ENCODE results near the gene SDHA.
A peak's percentile ranks its signal among the peaks of the same experiment; 100 is the strongest.
"Not testable (repeated sequence)": the region's sequence is repeated elsewhere in the genome, so short reads cannot be mapped to it uniquely, and the experiment has no call there.

The SDHA gene

DNA sequence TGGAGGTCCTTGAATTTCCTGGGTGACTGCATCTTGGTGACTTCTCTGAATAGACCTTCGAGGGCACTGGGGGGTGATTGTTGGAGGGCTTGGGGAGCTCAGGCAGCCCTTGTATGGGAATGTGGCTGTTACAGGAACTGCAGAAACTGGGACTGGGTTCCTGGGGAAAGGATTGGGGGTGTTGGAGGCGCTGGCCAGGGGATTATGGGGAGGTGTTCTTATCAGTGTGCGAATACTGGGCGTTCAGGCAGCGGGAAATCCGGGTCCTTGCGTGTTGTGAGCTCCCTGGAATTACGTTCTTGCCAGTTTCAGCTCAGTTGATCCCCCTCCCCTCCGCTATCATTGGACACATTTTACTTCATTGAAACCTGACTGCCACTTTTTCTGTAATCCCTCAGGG is 55.0 kb downstream of the SDHA start:
- Histone ChIP-seq H3K36me3 (ENCODE audit: control insufficient read depth in 1 of 2, insufficient read depth in 2 of 2, low read length in 2 of 2) (peaks cover 6 to 26% of the 10 kb centered on the region in 2 donors), H3K4me3 (ENCODE audit: low read depth in 1 of 2, low read length in 2 of 2) (peak overlapping the region; percentile 15 to 48), H3K4me1 (ENCODE audit: control insufficient read depth in 1 of 2, insufficient read depth in 2 of 2, low read length in 2 of 2) (peaks cover 0 to 13% of the 10 kb centered on the region in 2 donors)
- not testable (repeated sequence) for H3K27ac ChIP-seq (ENCODE audit: low read depth, low read length); H3K9me3 ChIP-seq (ENCODE audit: control insufficient read depth in 1 of 2, low read length in 2 of 2); H3K9ac ChIP-seq (ENCODE audit: low read depth in 1 of 2, low read length in 2 of 2); H3K27me3 ChIP-seq (ENCODE audit: control insufficient read depth in 1 of 2, insufficient read depth in 2 of 2, low read length in 2 of 2)

DNA sequence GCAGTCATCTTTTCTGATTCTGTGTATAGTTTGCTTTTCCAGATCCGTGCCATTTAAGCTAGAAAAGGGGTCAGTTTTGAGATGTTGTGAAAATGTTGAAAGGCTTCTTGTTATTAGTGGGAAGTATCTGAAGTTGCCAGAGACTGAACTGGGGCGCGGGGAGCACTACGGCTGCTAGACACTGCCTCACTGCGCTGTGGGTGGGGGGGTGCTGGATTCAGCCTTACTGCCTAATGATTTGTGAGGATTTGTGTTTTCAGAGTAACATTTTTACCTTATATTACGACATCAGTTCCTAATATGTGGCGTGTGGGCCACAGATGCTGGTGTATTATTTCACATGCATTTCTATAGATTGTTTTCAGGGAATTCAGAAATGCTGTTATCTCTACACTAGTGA is 55.4 kb downstream of the SDHA start:
- H3K27me3 ChIP-seq (ENCODE audit: control insufficient read depth in 1 of 2, insufficient read depth in 2 of 2, low read length in 2 of 2); H3K9me3 ChIP-seq (ENCODE audit: control insufficient read depth in 1 of 2, low read length in 2 of 2); H3K27ac ChIP-seq (ENCODE audit: low read depth, low read length); H3K9ac ChIP-seq (ENCODE audit: low read depth in 1 of 2, low read length in 2 of 2): not testable (repeated sequence)
- Histone ChIP-seq H3K36me3 (ENCODE audit: control insufficient read depth in 1 of 2, insufficient read depth in 2 of 2, low read length in 2 of 2) (peaks cover 6 to 26% of the 10 kb centered on the region in 2 donors), H3K4me3 (ENCODE audit: low read depth in 1 of 2, low read length in 2 of 2) (peak overlapping the region in 1 of 2 donors; percentile 48), H3K4me1 (ENCODE audit: control insufficient read depth in 1 of 2, insufficient read depth in 2 of 2, low read length in 2 of 2) (peaks cover 0 to 13% of the 10 kb centered on the region in 2 donors)

GRCh38 chr5:274346-274745 is 56.2 kb downstream of the SDHA start:
- not testable (repeated sequence) for H3K27ac ChIP-seq (ENCODE audit: low read depth, low read length); H3K9ac ChIP-seq (ENCODE audit: low read depth in 1 of 2, low read length in 2 of 2); H3K27me3 ChIP-seq (ENCODE audit: control insufficient read depth in 1 of 2, insufficient read depth in 2 of 2, low read length in 2 of 2); H3K4me3 ChIP-seq (ENCODE audit: low read depth in 1 of 2, low read length in 2 of 2); H3K9me3 ChIP-seq (ENCODE audit: control insufficient read depth in 1 of 2, low read length in 2 of 2)
- Histone ChIP-seq H3K36me3 (ENCODE audit: control insufficient read depth in 1 of 2, insufficient read depth in 2 of 2, low read length in 2 of 2) (peaks cover 6 to 31% of the 10 kb centered on the region in 2 donors), H3K4me1 (ENCODE audit: control insufficient read depth in 1 of 2, insufficient read depth in 2 of 2, low read length in 2 of 2) (peaks cover 0 to 13% of the 10 kb centered on the region in 2 donors)

GRCh38 chr5:278646-279045 is 60.5 kb downstream of the SDHA start:
- Histone ChIP-seq H3K9me3 (ENCODE audit: control insufficient read depth in 1 of 2, low read length in 2 of 2) (no peaks in the 10 kb centered on the region), H3K4me1 (ENCODE audit: control insufficient read depth in 1 of 2, insufficient read depth in 2 of 2, low read length in 2 of 2) (peaks cover 0 to under 1% of the 10 kb centered on the region in 2 donors), H3K27me3 (ENCODE audit: control insufficient read depth in 1 of 2, insufficient read depth in 2 of 2, low read length in 2 of 2) (no peaks in the 10 kb centered on the region), H3K4me3 (ENCODE audit: low read depth in 1 of 2, low read length in 2 of 2) (no peak overlapping the region), H3K36me3 (ENCODE audit: control insufficient read depth in 1 of 2, insufficient read depth in 2 of 2, low read length in 2 of 2) (peaks cover 6 to 39% of the 10 kb centered on the region in 2 donors), H3K9ac (ENCODE audit: low read depth in 1 of 2, low read length in 2 of 2) (no peak overlapping the region), H3K27ac (ENCODE audit: low read depth, low read length) (no peak overlapping the region)

DNA sequence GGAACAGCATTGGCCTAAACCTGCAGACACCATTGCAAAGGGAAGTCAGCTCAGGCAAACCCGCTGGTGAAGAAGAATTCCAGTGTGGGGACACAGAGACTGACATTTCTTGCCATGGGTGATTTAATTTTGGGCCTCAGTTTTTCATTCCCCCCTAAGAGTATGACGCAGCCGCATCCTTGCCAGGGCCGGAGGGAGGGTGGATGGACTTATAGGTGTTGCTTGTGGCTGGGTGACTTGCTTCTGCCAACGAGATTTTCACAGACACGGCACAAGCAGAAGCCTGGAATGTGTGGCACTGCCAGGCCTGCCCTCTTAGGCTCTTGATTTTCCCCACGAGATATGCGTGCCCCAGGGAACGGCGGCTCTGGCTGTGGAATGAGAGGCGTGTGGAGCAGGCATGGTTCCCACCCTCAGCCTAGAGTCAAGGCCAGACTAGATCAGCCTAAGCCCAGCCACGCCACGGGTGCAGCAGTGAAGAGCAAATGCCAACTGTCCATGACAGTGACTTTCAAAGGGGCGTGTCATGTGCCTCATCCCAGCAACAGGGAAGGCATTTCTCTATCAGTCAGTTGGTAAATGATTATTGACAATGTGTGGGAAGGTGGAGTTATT is 61.0 kb downstream of the SDHA start:
- not testable (repeated sequence) for H3K9me3 ChIP-seq (ENCODE audit: control insufficient read depth in 1 of 2, low read length in 2 of 2); H3K27me3 ChIP-seq (ENCODE audit: control insufficient read depth in 1 of 2, insufficient read depth in 2 of 2, low read length in 2 of 2); H3K27ac ChIP-seq (ENCODE audit: low read depth, low read length); H3K9ac ChIP-seq (ENCODE audit: low read depth in 1 of 2, low read length in 2 of 2); H3K4me3 ChIP-seq (ENCODE audit: low read depth in 1 of 2, low read length in 2 of 2); H3K4me1 ChIP-seq (ENCODE audit: control insufficient read depth in 1 of 2, insufficient read depth in 2 of 2, low read length in 2 of 2)
- H3K36me3 ChIP-seq (ENCODE audit: control insufficient read depth in 1 of 2, insufficient read depth in 2 of 2, low read length in 2 of 2), result peaks cover 6 to 37% of the 10 kb centered on the region in 2 donors

GRCh38 chr5:285991-286557 is 68.0 kb downstream of the SDHA start:
- H3K9me3 ChIP-seq (ENCODE audit: control insufficient read depth in 1 of 2, low read length in 2 of 2), result no peaks in the 10 kb centered on the region
- no peaks in the 10 kb centered on the region for H3K4me1 ChIP-seq (ENCODE audit: control insufficient read depth in 1 of 2, insufficient read depth in 2 of 2, low read length in 2 of 2)
- no peak overlapping the region for H3K9ac ChIP-seq (ENCODE audit: low read depth in 1 of 2, low read length in 2 of 2)
- peaks cover 0 to 34% of the 10 kb centered on the region in 2 donors for H3K36me3 ChIP-seq (ENCODE audit: control insufficient read depth in 1 of 2, insufficient read depth in 2 of 2, low read length in 2 of 2)
- no peak overlapping the region for H3K4me3 ChIP-seq (ENCODE audit: low read depth in 1 of 2, low read length in 2 of 2)
- H3K27ac ChIP-seq (ENCODE audit: low read depth, low read length), result no peak overlapping the region
- H3K27me3 ChIP-seq (ENCODE audit: control insufficient read depth in 1 of 2, insufficient read depth in 2 of 2, low read length in 2 of 2), result no peaks in the 10 kb centered on the region

DNA sequence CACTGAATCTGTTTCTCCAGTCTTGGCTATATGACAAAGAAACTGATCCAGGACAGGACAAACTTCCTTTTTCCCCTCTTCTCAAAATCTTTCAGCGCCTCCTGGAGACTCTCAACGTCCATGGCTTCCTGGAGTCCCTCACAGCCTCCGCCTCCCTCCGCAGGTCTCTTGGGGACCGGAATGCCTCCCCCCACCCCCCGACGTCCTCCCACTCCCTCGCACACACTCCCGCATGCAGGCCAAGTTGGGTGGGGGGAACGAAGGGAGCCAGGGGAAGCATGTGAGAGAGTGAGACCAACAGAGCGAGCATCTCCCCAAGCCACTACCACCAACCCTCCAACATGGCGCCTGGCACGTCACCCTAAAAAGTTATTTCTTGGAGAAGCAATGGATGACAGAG is 72.1 kb downstream of the SDHA start:
- H3K9me3 ChIP-seq (ENCODE audit: control insufficient read depth in 1 of 2, low read length in 2 of 2); H3K4me1 ChIP-seq (ENCODE audit: control insufficient read depth in 1 of 2, insufficient read depth in 2 of 2, low read length in 2 of 2); H3K4me3 ChIP-seq (ENCODE audit: low read depth in 1 of 2, low read length in 2 of 2); H3K27ac ChIP-seq (ENCODE audit: low read depth, low read length); H3K27me3 ChIP-seq (ENCODE audit: control insufficient read depth in 1 of 2, insufficient read depth in 2 of 2, low read length in 2 of 2); H3K9ac ChIP-seq (ENCODE audit: low read depth in 1 of 2, low read length in 2 of 2): not testable (repeated sequence)
- peaks cover 0 to 18% of the 10 kb centered on the region in 2 donors for H3K36me3 ChIP-seq (ENCODE audit: control insufficient read depth in 1 of 2, insufficient read depth in 2 of 2, low read length in 2 of 2)

- not testable (repeated sequence) for H3K27me3 ChIP-seq (ENCODE audit: control insufficient read depth in 1 of 2, insufficient read depth in 2 of 2, low read length in 2 of 2); H3K4me1 ChIP-seq (ENCODE audit: control insufficient read depth in 1 of 2, insufficient read depth in 2 of 2, low read length in 2 of 2); H3K36me3 ChIP-seq (ENCODE audit: control insufficient read depth in 1 of 2, insufficient read depth in 2 of 2, low read length in 2 of 2); H3K9ac ChIP-seq (ENCODE audit: low read depth in 1 of 2, low read length in 2 of 2); H3K27ac ChIP-seq (ENCODE audit: low read depth, low read length); H3K9me3 ChIP-seq (ENCODE audit: control insufficient read depth in 1 of 2, low read length in 2 of 2); H3K4me3 ChIP-seq (ENCODE audit: low read depth in 1 of 2, low read length in 2 of 2)
Measured at GRCh38 chr5:291345-291744, 73.2 kb downstream of the SDHA start.

DNA sequence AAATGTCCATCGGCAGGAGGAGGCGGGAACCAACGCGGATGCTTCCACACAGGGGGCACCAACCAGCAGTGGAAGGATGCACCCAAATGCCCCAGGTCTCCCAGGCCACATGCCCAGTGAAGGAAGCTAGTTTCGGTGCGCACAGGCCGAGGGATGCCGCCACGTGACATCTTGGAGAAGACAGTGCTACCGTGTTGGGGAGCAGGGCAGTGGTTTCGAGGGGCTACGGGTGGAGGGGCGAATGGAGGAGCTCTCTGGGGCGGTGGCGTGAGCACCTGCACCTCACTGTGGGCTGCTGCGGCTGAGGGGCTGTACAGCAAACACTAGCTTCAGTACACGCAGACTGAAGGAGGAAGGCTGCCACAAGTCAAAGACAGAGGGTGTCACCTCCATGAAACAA is 76.7 kb downstream of the SDHA start:
- not testable (repeated sequence) for H3K27me3 ChIP-seq (ENCODE audit: control insufficient read depth in 1 of 2, insufficient read depth in 2 of 2, low read length in 2 of 2); H3K4me3 ChIP-seq (ENCODE audit: low read depth in 1 of 2, low read length in 2 of 2); H3K4me1 ChIP-seq (ENCODE audit: control insufficient read depth in 1 of 2, insufficient read depth in 2 of 2, low read length in 2 of 2); H3K36me3 ChIP-seq (ENCODE audit: control insufficient read depth in 1 of 2, insufficient read depth in 2 of 2, low read length in 2 of 2); H3K27ac ChIP-seq (ENCODE audit: low read depth, low read length); H3K9me3 ChIP-seq (ENCODE audit: control insufficient read depth in 1 of 2, low read length in 2 of 2); H3K9ac ChIP-seq (ENCODE audit: low read depth in 1 of 2, low read length in 2 of 2)

DNA sequence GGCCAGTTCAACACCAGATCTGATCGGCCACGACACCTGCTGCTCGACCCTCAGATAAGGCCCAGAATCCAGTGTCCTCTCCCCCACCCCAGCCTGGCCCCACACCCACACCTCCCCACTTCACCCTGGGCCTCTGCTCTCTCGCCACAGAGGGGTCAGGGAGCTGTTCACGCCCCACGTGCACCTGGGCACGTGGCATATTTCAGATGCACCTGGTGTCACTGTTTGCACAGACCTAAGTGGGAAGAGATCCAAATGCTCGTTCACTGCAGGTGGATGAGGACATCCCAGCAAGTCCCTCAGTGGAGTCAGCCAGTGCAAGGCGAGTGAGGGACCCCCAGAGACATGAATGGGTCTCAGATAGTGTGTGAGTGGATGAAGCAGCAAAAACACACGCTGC is 78.1 kb downstream of the SDHA start:
- not testable (repeated sequence) for H3K4me1 ChIP-seq (ENCODE audit: control insufficient read depth in 1 of 2, insufficient read depth in 2 of 2, low read length in 2 of 2); H3K36me3 ChIP-seq (ENCODE audit: control insufficient read depth in 1 of 2, insufficient read depth in 2 of 2, low read length in 2 of 2); H3K9ac ChIP-seq (ENCODE audit: low read depth in 1 of 2, low read length in 2 of 2); H3K27me3 ChIP-seq (ENCODE audit: control insufficient read depth in 1 of 2, insufficient read depth in 2 of 2, low read length in 2 of 2); H3K27ac ChIP-seq (ENCODE audit: low read depth, low read length); H3K4me3 ChIP-seq (ENCODE audit: low read depth in 1 of 2, low read length in 2 of 2); H3K9me3 ChIP-seq (ENCODE audit: control insufficient read depth in 1 of 2, low read length in 2 of 2)

Data from duodenal mucosa (tissue), 2 donors.